Endothelial cell (in vitro differentiated cells): ENCODE measurements around the gene KPNA3. TPM values are rescaled to one million over a fixed set of nuclear protein-coding genes. Genes with fewer than 3 reads are reported as not detected.

Source experiments
- DNase-seq: peaks from one replicate; pipeline ENCODE4 v3.0.0; 2021; ENCODE audit warnings: low spot score
- H3K27ac Mint-ChIP-seq: one replicate; pipeline ENCODE4 v1.8.0; 2021; ENCODE audit warnings: mixed read lengths, inconsistent platforms; ENCODE audit not compliant: unreplicated experiment
- H3K27me3 Mint-ChIP-seq: one replicate; pipeline ENCODE4 v1.8.0; 2021; ENCODE audit warnings: mild to moderate bottlenecking, moderate library complexity, mixed read lengths, inconsistent platforms; ENCODE audit not compliant: unreplicated experiment
- H3K36me3 Mint-ChIP-seq: one replicate; pipeline ENCODE4 v1.8.0; 2021; ENCODE audit warnings: mild to moderate bottlenecking, low read depth, mixed read lengths, inconsistent platforms; ENCODE audit not compliant: unreplicated experiment
- H3K4me1 Mint-ChIP-seq: one replicate; pipeline ENCODE4 v1.8.0; 2021; ENCODE audit warnings: mild to moderate bottlenecking, mixed read lengths, inconsistent platforms; ENCODE audit not compliant: unreplicated experiment
- H3K4me3 Mint-ChIP-seq: one replicate; pipeline ENCODE4 v1.8.0; 2021; ENCODE audit warnings: mild to moderate bottlenecking, mixed read lengths, inconsistent platforms; ENCODE audit not compliant: unreplicated experiment
- H3K9me3 Mint-ChIP-seq: one replicate; pipeline ENCODE4 v1.8.0; 2021; ENCODE audit warnings: mixed read lengths, inconsistent platforms; ENCODE audit not compliant: unreplicated experiment
- total RNA-seq: library from RNA; stranded (reverse); fragmentation: NEBNext Ultra II Directional; extraction: Animal tissue kit (Norgen Biotek cat#: 25700); gene quantifications from one replicate; pipeline ENCODE4 v1.2.1, GENCODE V29; 2021; ENCODE audit not compliant: unreplicated experiment
- TF ChIP-seq, protein P1 (sequence below): fragments of 200-600 bp; sonication (generic); IDR thresholded peaks from one replicate; pipeline ENCODE4 v1.5.0; 2021; ENCODE audit warnings: antibody characterized with exemption; ENCODE audit not compliant: unreplicated experiment

KPNA3 gene
- total RNA-seq, 1 donor from 2014 or later = 50.3 TPM

GRCh38 chr13:49653478-49653877 lies 139.0 kb downstream of the KPNA3 start:
- Mint-ChIP-seq H3K4me3 (no peak overlapping the region), H3K4me1 (peaks cover 4% of the 10 kb centered on the region), H3K27me3 (peaks cover 2% of the 10 kb centered on the region), H3K27ac (no peak overlapping the region), H3K36me3 (peaks cover 5% of the 10 kb centered on the region), H3K9me3 (no peaks in the 10 kb centered on the region)
- TF ChIP-seq, protein P1, sequence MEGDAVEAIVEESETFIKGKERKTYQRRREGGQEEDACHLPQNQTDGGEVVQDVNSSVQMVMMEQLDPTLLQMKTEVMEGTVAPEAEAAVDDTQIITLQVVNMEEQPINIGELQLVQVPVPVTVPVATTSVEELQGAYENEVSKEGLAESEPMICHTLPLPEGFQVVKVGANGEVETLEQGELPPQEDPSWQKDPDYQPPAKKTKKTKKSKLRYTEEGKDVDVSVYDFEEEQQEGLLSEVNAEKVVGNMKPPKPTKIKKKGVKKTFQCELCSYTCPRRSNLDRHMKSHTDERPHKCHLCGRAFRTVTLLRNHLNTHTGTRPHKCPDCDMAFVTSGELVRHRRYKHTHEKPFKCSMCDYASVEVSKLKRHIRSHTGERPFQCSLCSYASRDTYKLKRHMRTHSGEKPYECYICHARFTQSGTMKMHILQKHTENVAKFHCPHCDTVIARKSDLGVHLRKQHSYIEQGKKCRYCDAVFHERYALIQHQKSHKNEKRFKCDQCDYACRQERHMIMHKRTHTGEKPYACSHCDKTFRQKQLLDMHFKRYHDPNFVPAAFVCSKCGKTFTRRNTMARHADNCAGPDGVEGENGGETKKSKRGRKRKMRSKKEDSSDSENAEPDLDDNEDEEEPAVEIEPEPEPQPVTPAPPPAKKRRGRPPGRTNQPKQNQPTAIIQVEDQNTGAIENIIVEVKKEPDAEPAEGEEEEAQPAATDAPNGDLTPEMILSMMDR = no peak
- DNase-seq = no peak

DNA sequence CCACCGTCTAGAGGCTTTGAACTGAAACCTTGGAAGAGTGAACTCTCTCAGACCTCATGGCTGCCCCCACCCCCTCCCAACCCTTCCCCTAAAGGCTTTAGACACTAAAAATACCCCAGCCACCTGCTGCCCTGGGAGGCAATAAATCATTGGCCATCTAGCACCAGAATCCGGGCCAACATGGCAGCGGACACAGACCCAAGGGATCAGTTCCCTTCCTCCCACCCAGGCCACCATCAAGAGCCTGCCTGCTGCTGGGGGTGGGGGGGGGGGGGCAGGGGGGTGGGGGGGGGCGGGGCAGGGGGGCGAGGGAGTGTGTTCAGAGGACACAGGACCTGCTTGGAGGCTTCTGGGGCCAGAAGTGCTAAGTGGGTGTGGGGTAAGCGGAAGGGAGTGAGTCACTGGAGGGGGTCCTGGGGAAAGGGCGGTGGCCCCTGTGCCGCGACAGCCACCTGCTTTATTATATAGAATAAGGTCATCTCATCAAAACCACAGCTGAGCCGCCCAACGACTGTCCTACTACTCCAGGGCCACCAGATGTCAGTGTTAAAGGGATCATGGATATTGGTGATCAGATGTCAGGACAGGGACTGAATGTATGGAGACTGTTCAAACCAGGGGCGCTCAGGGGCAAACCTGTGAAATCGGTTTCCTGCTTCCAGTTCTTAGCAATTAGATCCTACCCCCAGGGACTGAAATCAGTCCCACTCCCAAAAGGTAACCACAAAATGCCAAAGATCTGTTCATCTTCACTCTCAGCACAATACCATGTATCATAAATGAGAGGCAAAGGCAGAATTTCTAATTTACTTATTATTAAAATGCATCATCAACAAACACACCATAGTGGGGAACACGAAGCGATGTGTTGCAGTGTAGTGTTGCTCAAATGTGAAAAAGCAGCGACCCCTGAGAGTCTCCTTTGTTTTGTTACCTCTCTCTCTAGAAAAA lies 139.9 kb downstream of the KPNA3 start:
- peaks cover 5% of the 10 kb centered on the region for H3K36me3 Mint-ChIP-seq

DNA sequence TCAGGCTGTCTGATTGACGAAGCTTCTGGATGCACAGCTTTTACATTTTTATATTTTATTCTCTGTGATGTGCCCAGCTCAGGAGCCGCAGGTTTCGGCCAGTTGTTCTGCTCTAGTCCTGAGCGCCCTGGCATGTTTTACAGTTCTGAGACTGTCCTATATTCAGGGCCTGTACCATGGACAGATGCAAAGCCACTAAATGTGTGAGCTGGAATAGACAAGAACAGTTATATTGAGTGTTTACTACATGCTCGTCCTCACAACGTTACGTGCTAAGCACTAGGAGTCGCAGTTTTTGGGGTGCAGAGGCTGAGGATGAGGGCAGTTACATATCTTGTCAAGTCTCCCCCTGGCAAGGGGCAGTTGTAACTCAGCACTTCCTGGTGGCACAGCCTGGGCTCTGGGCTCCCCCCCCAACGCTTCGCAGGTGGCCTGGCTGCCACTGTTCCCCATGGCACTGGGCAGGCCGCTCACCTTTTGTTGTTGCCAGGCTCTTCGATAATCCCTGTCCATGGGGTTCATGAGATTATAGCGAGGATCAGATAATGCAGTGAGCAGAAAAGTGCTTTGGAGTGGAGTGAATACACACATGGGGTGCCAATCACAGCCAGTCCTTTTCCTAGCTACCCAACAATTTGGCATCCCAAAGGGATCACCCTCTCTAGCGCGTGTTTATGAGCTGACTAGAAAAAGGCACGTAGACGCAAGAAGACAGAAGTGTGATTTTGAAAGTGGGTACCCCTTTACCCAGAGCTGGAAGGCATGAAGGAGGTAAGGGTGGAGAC lies 140.7 kb downstream of the KPNA3 start:
- TF ChIP-seq, protein P1 = no peak
- H3K4me1 Mint-ChIP-seq = peaks cover 4% of the 10 kb centered on the region
- H3K9me3 Mint-ChIP-seq = no peaks in the 10 kb centered on the region
- peaks cover 5% of the 10 kb centered on the region for H3K36me3 Mint-ChIP-seq
- H3K27me3 Mint-ChIP-seq = peaks cover 2% of the 10 kb centered on the region
- no peak overlapping the region for H3K4me3 Mint-ChIP-seq
- DNase-seq = no peak
- H3K27ac Mint-ChIP-seq = no peak overlapping the region

More for the DNA sequence above, 139.9 kb downstream of the KPNA3 start:
- peaks cover 2% of the 10 kb centered on the region for H3K27me3 Mint-ChIP-seq
- H3K4me3 Mint-ChIP-seq = no peak overlapping the region
- no peak overlapping the region for H3K27ac Mint-ChIP-seq
- peak; percentile 54 for DNase-seq
- H3K4me1 Mint-ChIP-seq = peaks cover 4% of the 10 kb centered on the region
- no peaks in the 10 kb centered on the region for H3K9me3 Mint-ChIP-seq
- TF ChIP-seq, protein P1 = no peak

DNA sequence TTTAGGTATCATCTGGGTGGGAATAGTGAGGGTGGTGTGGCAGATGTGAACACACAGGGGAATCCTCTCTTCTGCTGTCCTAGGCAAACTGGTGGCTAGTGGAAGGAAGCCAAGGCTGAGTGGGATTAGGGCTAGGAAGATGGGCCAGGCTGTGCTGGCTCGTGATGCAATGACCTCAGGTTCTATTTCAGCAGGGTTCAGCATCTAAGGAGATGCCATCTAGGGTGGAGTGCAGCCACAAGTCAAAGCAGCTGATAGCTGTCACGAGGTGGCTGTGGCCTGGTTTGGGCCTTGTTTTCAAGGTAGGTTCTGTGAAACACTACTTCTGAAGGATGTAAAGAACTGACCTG lies 142.5 kb downstream of the KPNA3 start:
- TF ChIP-seq, protein P1 = no peak
- Mint-ChIP-seq H3K9me3 (no peaks in the 10 kb centered on the region), H3K27ac (no peak overlapping the region), H3K4me3 (no peak overlapping the region), H3K27me3 (peaks cover 1% of the 10 kb centered on the region), H3K4me1 (peaks cover 4% of the 10 kb centered on the region), H3K36me3 (no peaks in the 10 kb centered on the region)
- no peak for DNase-seq

Other genes starting within 250 kb of the KPNA3 start
- gene RCBTB1, start 207.1 kb downstream of the KPNA3 start, total RNA-seq = 41.2 TPM
- gene ARL11, start 164.2 kb downstream of the KPNA3 start, total RNA-seq = 1.4 TPM
- 59.0 TPM for gene EBPL, start 101.2 kb downstream of the KPNA3 start, total RNA-seq
- 4.6 TPM for gene SPRYD7, start 143.7 kb upstream of the KPNA3 start, total RNA-seq
- gene TRIM13, start 204.4 kb upstream of the KPNA3 start, total RNA-seq = 34.9 TPM
- gene KCNRG, start 222.8 kb upstream of the KPNA3 start, total RNA-seq = 0.69 TPM